ENCODE measurements around the gene HMCN2. TPM values are rescaled to one million over a fixed set of nuclear protein-coding genes. Genes with fewer than 3 reads are reported as not detected.

HMCN2 gene
- total and polyA plus RNA-seq, 2 donors from 2014 or later: 0.99 to 8.6 TPM

- Histone ChIP-seq H3K27ac (ENCODE audit: low read depth in 2 of 2, low read length in 2 of 2) (peak overlapping the region; percentile 57 to 85), H3K9ac (ENCODE audit: low read length in 3 of 3) (no peak overlapping the region), H3K4me1 (ENCODE audit: control insufficient read depth in 2 of 3, insufficient read depth in 2 of 3, low read depth in 1 of 3, low read length in 3 of 3) (peaks cover 0 to 52% (median 45%) of the 10 kb centered on the region in 3 donors), H3K4me3 (ENCODE audit: low read length in 3 of 3) (no peak overlapping the region), H3K36me3 (ENCODE audit: control insufficient read depth in 2 of 3, insufficient read depth in 3 of 3, low read length in 3 of 3) (peaks cover 3 to 14% (median 4%) of the 10 kb centered on the region in 3 donors), H3K9me3 (ENCODE audit: control insufficient read depth in 2 of 3, insufficient read depth in 1 of 3, low read length in 3 of 3) (peaks cover 0 to 2% (median 0%) of the 10 kb centered on the region in 3 donors), H3K27me3 (ENCODE audit: control insufficient read depth, insufficient read depth, low read length) (no peaks in the 10 kb centered on the region)
- TF ChIP-seq, protein P1, sequence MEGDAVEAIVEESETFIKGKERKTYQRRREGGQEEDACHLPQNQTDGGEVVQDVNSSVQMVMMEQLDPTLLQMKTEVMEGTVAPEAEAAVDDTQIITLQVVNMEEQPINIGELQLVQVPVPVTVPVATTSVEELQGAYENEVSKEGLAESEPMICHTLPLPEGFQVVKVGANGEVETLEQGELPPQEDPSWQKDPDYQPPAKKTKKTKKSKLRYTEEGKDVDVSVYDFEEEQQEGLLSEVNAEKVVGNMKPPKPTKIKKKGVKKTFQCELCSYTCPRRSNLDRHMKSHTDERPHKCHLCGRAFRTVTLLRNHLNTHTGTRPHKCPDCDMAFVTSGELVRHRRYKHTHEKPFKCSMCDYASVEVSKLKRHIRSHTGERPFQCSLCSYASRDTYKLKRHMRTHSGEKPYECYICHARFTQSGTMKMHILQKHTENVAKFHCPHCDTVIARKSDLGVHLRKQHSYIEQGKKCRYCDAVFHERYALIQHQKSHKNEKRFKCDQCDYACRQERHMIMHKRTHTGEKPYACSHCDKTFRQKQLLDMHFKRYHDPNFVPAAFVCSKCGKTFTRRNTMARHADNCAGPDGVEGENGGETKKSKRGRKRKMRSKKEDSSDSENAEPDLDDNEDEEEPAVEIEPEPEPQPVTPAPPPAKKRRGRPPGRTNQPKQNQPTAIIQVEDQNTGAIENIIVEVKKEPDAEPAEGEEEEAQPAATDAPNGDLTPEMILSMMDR (IDR thresholded peaks at IDR 0.05; ENCODE audit: borderline replicate concordance, extremely low read depth, insufficient read depth): no peak
- DNase-seq (no peak), FAIRE-seq (no peak)
- intact Hi-C loops (cut with DNase I): no loop called here
These were observed 187.3 kb downstream of the HMCN2 start for GRCh38 chr9:130452835-130453234.

DNA sequence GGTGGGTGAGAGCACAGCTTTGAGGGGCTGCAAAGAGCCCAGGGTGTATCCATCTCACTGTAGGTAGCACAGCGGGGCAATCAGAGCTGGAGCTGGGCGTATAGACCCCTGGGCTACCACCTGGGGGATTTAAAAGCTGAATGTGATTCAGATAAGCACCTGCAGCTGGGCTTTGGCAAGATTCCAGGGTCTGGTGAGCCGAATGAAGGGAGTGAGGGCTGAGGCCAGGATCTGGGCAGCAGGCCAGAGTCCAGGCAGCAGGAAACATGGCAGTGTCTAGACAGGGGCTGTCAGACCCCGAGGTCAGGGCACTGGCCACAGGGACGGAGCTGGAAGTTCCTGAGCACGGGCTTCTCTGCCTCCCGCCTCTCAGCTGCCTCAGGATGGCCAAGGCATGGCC is 187.9 kb downstream of the HMCN2 start:
- Histone ChIP-seq H3K4me1 (ENCODE audit: control insufficient read depth in 2 of 3, insufficient read depth in 2 of 3, low read depth in 1 of 3, low read length in 3 of 3) (peaks cover 0 to 48% (median 45%) of the 10 kb centered on the region in 3 donors), H3K36me3 (ENCODE audit: control insufficient read depth in 2 of 3, insufficient read depth in 3 of 3, low read length in 3 of 3) (peaks cover 3 to 14% (median 4%) of the 10 kb centered on the region in 3 donors), H3K4me3 (ENCODE audit: low read length in 3 of 3) (no peak overlapping the region), H3K27me3 (ENCODE audit: control insufficient read depth, insufficient read depth, low read length) (no peaks in the 10 kb centered on the region), H3K27ac (ENCODE audit: low read depth in 2 of 2, low read length in 2 of 2) (peak overlapping the region; percentile 67 to 85), H3K9ac (ENCODE audit: low read length in 3 of 3) (peak overlapping the region in 1 of 3 donors; percentile 4), H3K9me3 (ENCODE audit: control insufficient read depth in 2 of 3, insufficient read depth in 1 of 3, low read length in 3 of 3) (peaks cover 0 to 2% (median 0%) of the 10 kb centered on the region in 3 donors)
- TF ChIP-seq, protein P1 (IDR thresholded peaks at IDR 0.05; ENCODE audit: borderline replicate concordance, extremely low read depth, insufficient read depth): no peak
- DNase-seq (peak in 4 of 5 donors; percentile 60 to 93 (median 80)), FAIRE-seq (no peak)
- intact Hi-C loops (cut with DNase I): no loop called here

GRCh38 chr9:130454096-130454811 is 188.7 kb downstream of the HMCN2 start:
- Histone ChIP-seq H3K27me3 (ENCODE audit: control insufficient read depth, insufficient read depth, low read length) (no peaks in the 10 kb centered on the region), H3K4me1 (ENCODE audit: control insufficient read depth in 2 of 3, insufficient read depth in 2 of 3, low read depth in 1 of 3, low read length in 3 of 3) (peaks cover 0 to 48% (median 44%) of the 10 kb centered on the region in 3 donors), H3K36me3 (ENCODE audit: control insufficient read depth in 2 of 3, insufficient read depth in 3 of 3, low read length in 3 of 3) (peaks cover 3 to 14% (median 4%) of the 10 kb centered on the region in 3 donors), H3K27ac (ENCODE audit: low read depth in 2 of 2, low read length in 2 of 2) (peak overlapping the region; percentile 67 to 85), H3K9me3 (ENCODE audit: control insufficient read depth in 2 of 3, insufficient read depth in 1 of 3, low read length in 3 of 3) (peaks cover 0 to 2% (median 0%) of the 10 kb centered on the region in 3 donors), H3K4me3 (ENCODE audit: low read length in 3 of 3) (no peak overlapping the region), H3K9ac (ENCODE audit: low read length in 3 of 3) (peak overlapping the region in 1 of 3 donors; percentile 22)
- DNase-seq: no peak
- TF ChIP-seq, protein P1 (IDR thresholded peaks at IDR 0.05; ENCODE audit: borderline replicate concordance, extremely low read depth, insufficient read depth): no peak
- intact Hi-C loops (cut with DNase I): no loop called here
- no peak for FAIRE-seq
